ENCODE data around the gene MMRN1. TPM values are rescaled to one million over a fixed set of nuclear protein-coding genes. Genes with fewer than 3 reads are reported as not detected.
A peak's percentile ranks its signal among the peaks of the same experiment; 100 is the strongest.

The MMRN1 gene
- polyA plus RNA-seq, 1 donor (not counting 4 experiments of a cell fraction or from before 2014, with no cell fraction given): not detected

DNA sequence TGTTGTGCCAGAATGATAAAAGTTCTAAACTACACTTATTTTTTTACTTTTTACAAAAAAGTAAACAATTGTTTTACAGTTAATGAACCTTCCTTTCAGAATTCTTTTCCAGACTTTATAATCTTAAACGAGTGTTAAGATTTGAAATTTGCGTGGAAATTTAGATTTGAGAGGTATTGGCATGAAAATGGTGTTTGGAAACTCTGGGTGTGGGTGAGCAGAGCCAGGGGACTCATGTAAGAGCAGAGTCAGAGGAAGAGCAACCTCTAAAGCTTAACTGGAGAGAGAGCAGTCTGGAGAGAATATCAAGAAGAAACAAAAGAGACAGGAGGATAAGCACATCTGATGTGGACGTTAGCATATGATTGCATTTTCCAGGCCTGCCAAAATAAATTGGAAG lies 48.2 kb downstream of the MMRN1 start:
- TF ChIP-seq, protein P1, sequence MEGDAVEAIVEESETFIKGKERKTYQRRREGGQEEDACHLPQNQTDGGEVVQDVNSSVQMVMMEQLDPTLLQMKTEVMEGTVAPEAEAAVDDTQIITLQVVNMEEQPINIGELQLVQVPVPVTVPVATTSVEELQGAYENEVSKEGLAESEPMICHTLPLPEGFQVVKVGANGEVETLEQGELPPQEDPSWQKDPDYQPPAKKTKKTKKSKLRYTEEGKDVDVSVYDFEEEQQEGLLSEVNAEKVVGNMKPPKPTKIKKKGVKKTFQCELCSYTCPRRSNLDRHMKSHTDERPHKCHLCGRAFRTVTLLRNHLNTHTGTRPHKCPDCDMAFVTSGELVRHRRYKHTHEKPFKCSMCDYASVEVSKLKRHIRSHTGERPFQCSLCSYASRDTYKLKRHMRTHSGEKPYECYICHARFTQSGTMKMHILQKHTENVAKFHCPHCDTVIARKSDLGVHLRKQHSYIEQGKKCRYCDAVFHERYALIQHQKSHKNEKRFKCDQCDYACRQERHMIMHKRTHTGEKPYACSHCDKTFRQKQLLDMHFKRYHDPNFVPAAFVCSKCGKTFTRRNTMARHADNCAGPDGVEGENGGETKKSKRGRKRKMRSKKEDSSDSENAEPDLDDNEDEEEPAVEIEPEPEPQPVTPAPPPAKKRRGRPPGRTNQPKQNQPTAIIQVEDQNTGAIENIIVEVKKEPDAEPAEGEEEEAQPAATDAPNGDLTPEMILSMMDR (optimal IDR thresholded peaks at IDR 0.05 in 1 of 3, IDR thresholded peaks at IDR 0.05 in 1 of 3, conservative IDR thresholded peaks at IDR 0.05 in 1 of 3; ENCODE audit: extremely low read depth in 1 of 3, insufficient read depth in 2 of 3, low read length in 3 of 3): no peak
- no peak for TF ChIP-seq EZH2 (IDR thresholded peaks at IDR 0.05; ENCODE audit: low read length)
- dilution Hi-C loops (cut with MboI; ENCODE audit: extremely low pct_ligation_motif_present, low sequenced_read_pairs): no loop called here
- Histone ChIP-seq H2AFZ (ENCODE audit: control insufficient read depth, low read length) (no peak overlapping the region), H3K36me3 (ENCODE audit: control insufficient read depth in 2 of 2, extremely low read depth in 1 of 2, insufficient read depth in 2 of 2, low read length in 2 of 2) (no peaks in the 10 kb centered on the region), H3K27me3 (ENCODE audit: control insufficient read depth, extremely low read depth, insufficient read depth, low read length) (no peaks in the 10 kb centered on the region), H3K4me3 (ENCODE audit: control insufficient read depth in 2 of 3, extremely low read depth in 1 of 3, insufficient read depth in 2 of 3, low read depth in 1 of 3, low read length in 3 of 3) (no peak overlapping the region), H4K20me1 (ENCODE audit: control insufficient read depth, extremely low read depth, insufficient read depth, low read length) (no peaks in the 10 kb centered on the region), H3K27ac (ENCODE audit: control insufficient read depth, insufficient read depth, low read length) (no peak overlapping the region), H3K4me1 (ENCODE audit: control insufficient read depth, extremely low read depth, insufficient read depth, low read length) (no peaks in the 10 kb centered on the region), H3K9ac (ENCODE audit: control insufficient read depth, extremely low read depth, insufficient read depth, low read length) (no peak overlapping the region), H3K9me1 (ENCODE audit: control insufficient read depth, extremely low read depth, insufficient read depth, low read length) (no peaks in the 10 kb centered on the region), H3K9me3 (ENCODE audit: control insufficient read depth, low read depth, low read length) (no peaks in the 10 kb centered on the region), H3K4me2 (ENCODE audit: control insufficient read depth, extremely low read depth, insufficient read depth, low read depth, low read length) (no peak overlapping the region), H3K79me2 (ENCODE audit: control insufficient read depth, insufficient read depth, low read length) (no peaks in the 10 kb centered on the region)
- DNase-seq (ENCODE audit: low read depth, low spot score) (no peak), FAIRE-seq (no peak)

DNA sequence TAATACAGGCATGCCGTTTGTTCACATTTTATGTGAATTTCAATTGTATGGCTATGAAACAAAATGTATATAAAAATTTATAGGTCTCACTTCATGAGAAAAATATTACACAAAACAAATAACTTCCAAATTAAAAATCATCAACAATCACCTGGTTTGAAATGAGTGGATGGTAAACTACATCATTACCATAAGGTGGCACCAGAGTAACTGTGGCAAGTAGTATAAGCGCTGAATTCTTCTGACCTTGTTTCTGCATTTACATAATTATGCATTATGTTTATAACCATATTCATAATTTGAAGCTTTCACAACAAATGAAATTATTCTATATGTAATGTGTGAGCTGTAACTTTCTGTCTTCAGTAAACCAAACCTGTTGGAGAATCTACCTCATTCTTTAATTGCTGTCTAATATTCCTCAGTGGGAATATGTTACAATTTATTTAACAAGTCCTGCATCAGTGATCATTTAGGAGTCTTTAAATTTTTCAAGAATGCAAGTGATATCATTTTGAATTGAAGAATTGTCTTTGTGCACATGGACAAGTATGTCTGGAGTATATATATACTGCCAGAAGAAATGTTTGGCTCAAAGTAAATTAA lies 55.2 kb downstream of the MMRN1 start:
- no peaks in the 10 kb centered on the region for H3K36me3 ChIP-seq (ENCODE audit: control insufficient read depth in 2 of 2, extremely low read depth in 1 of 2, insufficient read depth in 2 of 2, low read length in 2 of 2)
- H4K20me1 ChIP-seq (ENCODE audit: control insufficient read depth, extremely low read depth, insufficient read depth, low read length): no peaks in the 10 kb centered on the region
- no peaks in the 10 kb centered on the region for H3K27me3 ChIP-seq (ENCODE audit: control insufficient read depth, extremely low read depth, insufficient read depth, low read length)
- H3K4me2 ChIP-seq (ENCODE audit: control insufficient read depth, extremely low read depth, insufficient read depth, low read depth, low read length): no peak overlapping the region
- TF ChIP-seq EZH2 (IDR thresholded peaks at IDR 0.05; ENCODE audit: low read length): no peak
- TF ChIP-seq, protein P1 (optimal IDR thresholded peaks at IDR 0.05 in 1 of 3, IDR thresholded peaks at IDR 0.05 in 1 of 3, conservative IDR thresholded peaks at IDR 0.05 in 1 of 3; ENCODE audit: extremely low read depth in 1 of 3, insufficient read depth in 2 of 3, low read length in 3 of 3): peak in 1 of 3 experiments; percentile 42
- no peak overlapping the region for H2AFZ ChIP-seq (ENCODE audit: control insufficient read depth, low read length)
- dilution Hi-C loops (cut with MboI; ENCODE audit: extremely low pct_ligation_motif_present, low sequenced_read_pairs): no loop called here
- no peaks in the 10 kb centered on the region for H3K4me1 ChIP-seq (ENCODE audit: control insufficient read depth, extremely low read depth, insufficient read depth, low read length)
- H3K9me1 ChIP-seq (ENCODE audit: control insufficient read depth, extremely low read depth, insufficient read depth, low read length): no peaks in the 10 kb centered on the region
- H3K4me3 ChIP-seq (ENCODE audit: control insufficient read depth in 2 of 3, extremely low read depth in 1 of 3, insufficient read depth in 2 of 3, low read depth in 1 of 3, low read length in 3 of 3): no peak overlapping the region
- no peak for FAIRE-seq
- no peaks in the 10 kb centered on the region for H3K79me2 ChIP-seq (ENCODE audit: control insufficient read depth, insufficient read depth, low read length)
- H3K27ac ChIP-seq (ENCODE audit: control insufficient read depth, insufficient read depth, low read length): no peak overlapping the region
- no peak for DNase-seq (ENCODE audit: low read depth, low spot score)
- H3K9me3 ChIP-seq (ENCODE audit: control insufficient read depth, low read depth, low read length): no peaks in the 10 kb centered on the region
- no peak overlapping the region for H3K9ac ChIP-seq (ENCODE audit: control insufficient read depth, extremely low read depth, insufficient read depth, low read length)
